Tibial artery (tissue), 4 donors: Measurements from ENCODE around the gene C3orf70.
"Not testable (repeated sequence)": the region's sequence is repeated elsewhere in the genome, so short reads cannot be mapped to it uniquely, and the experiment has no call there.

Experiments
- DNase-seq, 2 donors: peaks; one replicate each; pipeline ENCODE4 v3.0.0-alpha.2; 2019
- H3K27ac ChIP-seq, 2 donors: fragments of 200-600 bp; sonication (generic) in 1 of 2; 1 replicate in 1 of 2; 2 replicates in 1 of 2; pipeline ENCODE4 v1.5.1; 2018 to 2019; ENCODE audit warnings: mild to moderate bottlenecking in 1 of 2
- H3K27me3 ChIP-seq, 2 donors: fragments of 200-600 bp; sonication (generic) in 1 of 2; one replicate each; pipeline versions ENCODE4 v1.5.1 to v1.6.0; 2016 to 2019
- H3K36me3 ChIP-seq, 3 donors: fragments of 200-600 bp; sonication (generic) in 2 of 3; one replicate each; pipeline ENCODE4 v1.5.1; 2016 to 2019; ENCODE audit warnings: mild to moderate bottlenecking in 2 of 3
- H3K4me1 ChIP-seq, 4 donors: fragments of 200-600 bp; sonication (generic) in 2 of 4; 1 replicate in 3 of 4; 2 replicates in 1 of 4; pipeline ENCODE4 v1.5.1; 2016 to 2019
- H3K4me3 ChIP-seq, 2 donors: fragments of 200-600 bp; sonication (generic) in 1 of 2; 1 replicate in 1 of 2; 2 replicates in 1 of 2; pipeline ENCODE4 v1.5.1; 2018 to 2019; ENCODE audit warnings: mild to moderate bottlenecking in 2 of 2
- H3K9me3 ChIP-seq, 3 donors: fragments of 200-600 bp; sonication (generic) in 1 of 3; one replicate each; pipeline ENCODE4 v1.5.1; 2016 to 2019
- intact Hi-C: fragments of 100-400 bp; cut with DNase I; formaldehyde crosslinking; loops from one replicate; pipeline ENCODE4 v1.15.0; 2023; ENCODE audit warnings: low total_unique reads
- TF ChIP-seq, protein P1 (sequence below), 2 experiments: fragments of 200-600 bp in 1 of 2; fragments of 450-650 bp in 1 of 2; IDR thresholded peaks; one replicate each; pipeline ENCODE4 v1.5.1; 2017 to 2019; ENCODE audit warnings: antibody characterized with exemption in 2 of 2, mild to moderate bottlenecking in 1 of 2, moderate library complexity in 1 of 2

The C3orf70 gene

GRCh38 chr3:185114756-185115155 lies 38.1 kb downstream of the C3orf70 start:
- peaks cover 0 to 9% (median 2%) of the 10 kb centered on the region in 4 donors for H3K4me1 ChIP-seq
- DNase-seq = no peak
- H3K4me3 ChIP-seq = no peak overlapping the region
- no peaks in the 10 kb centered on the region for H3K36me3 ChIP-seq
- TF ChIP-seq, protein P1, sequence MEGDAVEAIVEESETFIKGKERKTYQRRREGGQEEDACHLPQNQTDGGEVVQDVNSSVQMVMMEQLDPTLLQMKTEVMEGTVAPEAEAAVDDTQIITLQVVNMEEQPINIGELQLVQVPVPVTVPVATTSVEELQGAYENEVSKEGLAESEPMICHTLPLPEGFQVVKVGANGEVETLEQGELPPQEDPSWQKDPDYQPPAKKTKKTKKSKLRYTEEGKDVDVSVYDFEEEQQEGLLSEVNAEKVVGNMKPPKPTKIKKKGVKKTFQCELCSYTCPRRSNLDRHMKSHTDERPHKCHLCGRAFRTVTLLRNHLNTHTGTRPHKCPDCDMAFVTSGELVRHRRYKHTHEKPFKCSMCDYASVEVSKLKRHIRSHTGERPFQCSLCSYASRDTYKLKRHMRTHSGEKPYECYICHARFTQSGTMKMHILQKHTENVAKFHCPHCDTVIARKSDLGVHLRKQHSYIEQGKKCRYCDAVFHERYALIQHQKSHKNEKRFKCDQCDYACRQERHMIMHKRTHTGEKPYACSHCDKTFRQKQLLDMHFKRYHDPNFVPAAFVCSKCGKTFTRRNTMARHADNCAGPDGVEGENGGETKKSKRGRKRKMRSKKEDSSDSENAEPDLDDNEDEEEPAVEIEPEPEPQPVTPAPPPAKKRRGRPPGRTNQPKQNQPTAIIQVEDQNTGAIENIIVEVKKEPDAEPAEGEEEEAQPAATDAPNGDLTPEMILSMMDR (IDR thresholded peaks at IDR 0.05) = no peak
- no peaks in the 10 kb centered on the region for H3K9me3 ChIP-seq
- H3K27ac ChIP-seq = no peak overlapping the region
- no peaks in the 10 kb centered on the region for H3K27me3 ChIP-seq
- intact Hi-C loops = no loop called here

DNA sequence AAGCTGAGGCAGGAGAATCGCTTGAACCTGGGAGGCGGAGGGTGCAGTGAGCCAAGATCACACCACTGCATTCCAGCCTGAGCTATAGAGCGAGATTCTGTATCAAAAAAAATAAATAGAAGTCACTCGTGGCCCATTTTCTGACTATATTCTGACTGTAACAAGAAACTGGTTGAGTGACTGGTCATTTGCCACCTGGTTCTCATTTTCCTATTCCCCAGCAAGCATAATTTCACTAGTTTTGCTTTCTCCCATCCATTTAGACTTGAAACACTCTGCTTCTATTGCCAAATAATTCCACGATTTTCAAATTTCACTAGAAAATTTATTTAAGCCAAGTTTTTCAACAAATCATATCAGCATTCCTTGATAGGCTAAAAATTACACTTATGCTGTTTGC lies 40.7 kb downstream of the C3orf70 start:
- no peaks in the 10 kb centered on the region for H3K9me3 ChIP-seq

GRCh38 chr3:185109012-185109411 lies 43.8 kb downstream of the C3orf70 start:
- H3K27me3 ChIP-seq, H3K4me3 ChIP-seq, DNase-seq, intact Hi-C loops, H3K36me3 ChIP-seq, H3K9me3 ChIP-seq, H3K27ac ChIP-seq: not testable (repeated sequence)
- peaks cover 0 to 32% (median 4%) of the 10 kb centered on the region in 4 donors for H3K4me1 ChIP-seq

More for the DNA sequence above, 40.7 kb downstream of the C3orf70 start:
- TF ChIP-seq, protein P1 (IDR thresholded peaks at IDR 0.05) = no peak
- Histone ChIP-seq H3K36me3 (no peaks in the 10 kb centered on the region), H3K27me3 (no peaks in the 10 kb centered on the region), H3K4me3 (no peak overlapping the region), H3K4me1 (peaks cover 0 to 15% (median 2%) of the 10 kb centered on the region in 4 donors), H3K27ac (no peak overlapping the region)
- intact Hi-C loops = no loop called here
- no peak for DNase-seq

GRCh38 chr3:185106256-185106890 lies 46.5 kb downstream of the C3orf70 start:
- intact Hi-C loops, H3K9me3 ChIP-seq, DNase-seq, H3K36me3 ChIP-seq, H3K27me3 ChIP-seq, H3K4me3 ChIP-seq: not testable (repeated sequence)
- H3K4me1 ChIP-seq = peaks cover 0 to 27% (median 2%) of the 10 kb centered on the region in 4 donors
- peak overlapping the region in 1 of 2 donors; percentile 24 for H3K27ac ChIP-seq

DNA sequence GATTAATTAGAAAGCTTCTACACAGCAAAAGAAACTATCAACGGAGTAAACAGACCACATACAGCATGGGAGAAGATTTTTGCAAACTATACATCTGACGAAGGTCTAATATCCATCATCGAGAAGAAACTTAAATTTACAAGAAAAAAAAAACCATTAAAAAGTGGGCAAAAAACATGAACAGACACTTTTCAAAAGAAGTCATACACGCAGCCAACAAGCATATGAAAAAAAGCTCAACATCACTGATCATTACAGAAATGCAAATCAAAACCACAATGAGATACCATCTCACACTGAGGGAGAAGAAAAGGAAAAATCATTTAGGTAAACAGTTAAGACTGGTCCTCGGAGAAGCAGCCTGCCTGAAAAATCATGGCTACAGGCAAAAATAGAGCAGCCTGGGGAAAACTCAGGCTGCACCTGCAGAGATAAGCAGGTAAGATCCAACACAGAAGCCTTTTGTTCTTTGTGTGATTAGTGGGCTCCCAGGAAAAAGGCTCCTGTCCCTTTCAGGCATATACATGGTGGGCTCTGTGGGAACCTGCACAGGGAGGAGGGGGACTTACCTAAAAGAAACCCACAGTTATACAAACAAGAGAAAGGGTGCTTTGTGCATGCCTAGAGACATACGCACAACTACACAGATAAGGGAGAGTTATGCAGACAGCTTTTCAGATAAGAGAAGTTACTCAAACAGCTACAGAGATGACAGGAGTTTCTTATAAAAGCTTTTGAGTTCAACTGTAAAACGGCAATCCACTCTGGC lies 49.3 kb downstream of the C3orf70 start:
- H3K4me3 ChIP-seq = no peak overlapping the region
- DNase-seq = no peak
- TF ChIP-seq, protein P1 (IDR thresholded peaks at IDR 0.05) = no peak
- peaks cover 0 to 27% (median 2%) of the 10 kb centered on the region in 4 donors for H3K4me1 ChIP-seq
- H3K27me3 ChIP-seq = no peaks in the 10 kb centered on the region
- no peak overlapping the region for H3K27ac ChIP-seq
- H3K36me3 ChIP-seq = no peaks in the 10 kb centered on the region
- intact Hi-C loops = no loop called here
- H3K9me3 ChIP-seq = peaks cover 0 to 4% (median 0%) of the 10 kb centered on the region in 3 donors

DNA sequence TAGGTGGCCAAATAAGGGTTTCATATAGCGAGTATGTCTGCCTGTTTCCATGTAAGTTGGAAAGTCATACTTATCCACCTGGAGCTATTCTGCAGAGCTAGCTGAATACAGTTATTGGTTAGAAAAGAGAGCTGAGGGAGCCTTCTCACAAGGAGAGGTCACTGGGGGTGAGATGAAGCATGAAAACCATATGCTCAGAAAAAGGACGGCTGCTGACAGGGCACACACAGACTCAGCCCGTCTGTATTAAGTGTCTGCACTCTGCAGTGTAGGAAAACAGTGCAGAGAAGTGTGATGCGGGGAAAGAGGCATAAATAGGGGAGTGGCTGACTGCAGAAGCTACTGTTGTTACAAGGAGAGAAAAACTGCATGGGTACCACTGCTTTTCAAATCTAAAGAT lies 58.2 kb downstream of the C3orf70 start:
- intact Hi-C loops = no loop called here
- DNase-seq = no peak

More for the DNA sequence above, 58.2 kb downstream of the C3orf70 start:
- Histone ChIP-seq H3K4me3 (no peak overlapping the region), H3K9me3 (no peaks in the 10 kb centered on the region), H3K27ac (no peak overlapping the region), H3K27me3 (no peaks in the 10 kb centered on the region), H3K36me3 (no peaks in the 10 kb centered on the region), H3K4me1 (no peaks in the 10 kb centered on the region)
- TF ChIP-seq, protein P1 (IDR thresholded peaks at IDR 0.05) = no peak
